GM18511 (cell line): ENCODE data around the gene CPXM2.
"Not testable (repeated sequence)": the region's sequence is repeated elsewhere in the genome, so short reads cannot be mapped to it uniquely, and the experiment has no call there.

ENCODE experiments used
- ATAC-seq: cut with Tn5 transposase; IDR thresholded peaks from one replicate; pipeline ENCODE4 v1.9.1; 2021; ENCODE audit warnings: mild to moderate bottlenecking, moderate library complexity; ENCODE audit not compliant: unreplicated experiment

The CPXM2 gene

DNA sequence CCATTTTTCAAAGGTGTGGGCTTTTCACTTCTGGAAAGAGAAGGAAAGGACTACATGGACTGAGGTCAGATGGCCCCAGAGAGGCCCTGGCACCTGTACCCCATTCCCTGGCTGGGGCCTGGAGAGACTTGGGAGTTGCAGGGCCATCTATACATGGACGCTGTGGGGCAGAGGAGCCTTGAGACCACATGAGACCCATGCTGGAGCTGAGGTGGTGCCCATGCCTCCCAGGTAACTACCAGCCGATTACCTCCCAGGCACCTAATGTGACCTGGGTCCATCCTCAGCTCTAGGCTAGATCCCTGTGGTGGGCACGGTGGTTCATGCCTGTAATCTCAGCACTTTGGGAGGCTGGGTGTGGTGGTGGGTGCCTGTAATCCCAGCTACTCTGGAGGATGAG is 144.2 kb downstream of the CPXM2 start:
- ATAC-seq, result no peak

DNA sequence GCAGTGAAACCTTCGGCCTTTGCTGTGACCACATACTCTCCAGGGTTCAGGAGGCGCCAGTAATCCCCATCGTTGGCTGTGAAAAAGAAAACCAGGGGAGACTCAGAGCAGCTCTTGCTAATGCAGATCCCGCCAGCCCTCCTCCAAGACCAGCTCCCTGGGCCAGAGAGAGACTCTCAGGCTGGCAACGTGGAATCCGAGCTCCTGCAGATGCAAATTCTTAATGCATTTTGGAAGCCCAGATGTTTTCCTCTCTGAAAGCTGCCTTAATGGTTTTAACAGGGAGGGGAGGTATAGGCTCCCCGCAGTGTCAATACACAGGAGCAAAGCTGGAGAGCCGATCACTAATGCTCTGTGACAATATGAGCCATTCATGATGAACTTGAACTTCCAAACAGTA is 144.7 kb downstream of the CPXM2 start:
- no peak for ATAC-seq

DNA sequence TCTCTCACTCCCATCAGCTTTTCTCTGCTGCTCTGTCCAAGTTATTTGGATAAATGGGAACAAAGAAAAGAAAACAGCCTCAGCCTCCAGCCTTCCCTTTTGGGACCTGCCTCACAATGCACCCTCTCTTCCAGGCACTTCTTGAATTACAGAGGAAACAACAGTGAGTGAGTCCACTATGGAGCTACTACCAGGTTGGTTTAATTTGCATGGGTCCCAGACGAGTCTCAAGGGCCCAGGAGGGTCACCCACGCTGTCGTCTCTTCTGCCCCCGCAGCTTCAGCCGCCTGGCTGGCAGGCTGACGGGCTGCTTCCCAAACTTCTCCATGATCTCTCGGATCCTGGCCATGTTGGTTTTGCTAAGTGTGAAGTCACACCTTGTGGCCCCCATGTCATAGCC is 145.1 kb downstream of the CPXM2 start:
- no peak for ATAC-seq

DNA sequence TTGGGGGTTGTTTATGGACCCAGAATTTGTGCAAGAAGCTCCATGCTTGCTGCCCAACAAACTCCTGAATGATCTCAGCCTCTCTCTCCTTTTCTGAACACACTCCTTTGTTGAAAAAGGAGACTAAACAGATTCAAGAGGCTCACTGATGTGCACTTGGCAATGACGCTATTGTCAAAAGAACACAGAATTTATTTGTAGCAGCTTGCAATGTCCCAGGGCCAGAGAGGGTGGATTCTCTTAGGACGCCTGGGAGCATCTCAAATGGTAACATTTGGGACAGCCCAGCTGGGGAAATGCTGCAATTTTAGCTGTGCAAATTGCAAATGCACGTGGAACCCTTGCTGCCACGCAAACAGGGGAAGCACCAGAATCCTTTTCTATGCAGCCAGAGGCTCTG is 145.5 kb downstream of the CPXM2 start:
- no peak for ATAC-seq

DNA sequence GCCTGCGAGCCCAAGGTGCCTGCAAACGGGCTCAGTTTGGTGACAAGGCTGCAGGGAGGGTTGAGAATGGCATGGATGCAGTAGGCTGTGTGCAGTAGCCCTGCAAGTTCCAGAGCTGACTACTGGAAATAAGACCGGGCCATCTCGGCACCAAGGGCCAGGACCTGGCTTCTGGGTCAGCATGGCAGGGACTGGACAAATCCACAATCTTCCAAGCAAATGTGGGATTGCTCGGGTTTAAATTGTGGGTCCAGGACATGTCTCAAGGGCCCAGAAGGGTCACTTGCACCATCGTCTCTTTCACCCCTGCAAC is 147.4 kb downstream of the CPXM2 start:
- no peak for ATAC-seq

DNA sequence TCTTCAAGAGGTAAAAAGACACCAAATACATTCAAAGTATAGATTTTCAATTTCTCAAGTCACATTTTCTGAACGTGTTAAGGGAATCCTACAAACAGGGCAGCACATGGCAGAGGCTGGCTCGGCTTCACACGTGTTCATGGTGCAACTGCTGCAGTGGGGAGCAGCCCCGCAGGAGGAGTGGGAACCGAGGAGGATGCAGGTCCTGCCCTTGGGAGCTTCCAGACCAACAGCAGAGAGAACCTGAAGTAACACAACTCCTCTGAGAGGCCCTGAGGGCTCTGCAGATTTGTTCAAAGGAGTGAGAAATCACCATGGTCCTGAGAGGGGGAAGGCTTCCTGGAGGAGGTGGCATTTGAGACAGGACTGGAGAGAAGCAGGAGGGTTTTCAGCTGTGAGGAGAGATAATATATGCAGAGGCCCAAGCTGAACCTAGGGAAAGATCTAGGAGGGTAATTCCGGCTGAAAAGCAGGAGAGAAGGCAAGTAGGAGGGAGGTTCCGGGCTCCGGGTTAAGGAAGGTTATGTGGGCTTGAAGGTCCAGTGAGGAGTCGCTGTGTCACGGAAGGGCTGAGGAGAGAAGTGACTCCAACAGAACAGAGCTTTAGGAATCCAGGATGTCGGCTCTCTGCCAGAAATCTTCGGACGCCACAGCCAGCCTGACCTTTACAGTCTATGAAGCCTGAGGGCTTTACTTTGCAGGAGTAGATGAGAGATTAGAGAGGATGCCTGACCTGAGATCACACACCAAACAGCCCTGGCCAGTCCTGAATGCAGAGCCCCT is 148.0 kb downstream of the CPXM2 start:
- ATAC-seq, result no peak

DNA sequence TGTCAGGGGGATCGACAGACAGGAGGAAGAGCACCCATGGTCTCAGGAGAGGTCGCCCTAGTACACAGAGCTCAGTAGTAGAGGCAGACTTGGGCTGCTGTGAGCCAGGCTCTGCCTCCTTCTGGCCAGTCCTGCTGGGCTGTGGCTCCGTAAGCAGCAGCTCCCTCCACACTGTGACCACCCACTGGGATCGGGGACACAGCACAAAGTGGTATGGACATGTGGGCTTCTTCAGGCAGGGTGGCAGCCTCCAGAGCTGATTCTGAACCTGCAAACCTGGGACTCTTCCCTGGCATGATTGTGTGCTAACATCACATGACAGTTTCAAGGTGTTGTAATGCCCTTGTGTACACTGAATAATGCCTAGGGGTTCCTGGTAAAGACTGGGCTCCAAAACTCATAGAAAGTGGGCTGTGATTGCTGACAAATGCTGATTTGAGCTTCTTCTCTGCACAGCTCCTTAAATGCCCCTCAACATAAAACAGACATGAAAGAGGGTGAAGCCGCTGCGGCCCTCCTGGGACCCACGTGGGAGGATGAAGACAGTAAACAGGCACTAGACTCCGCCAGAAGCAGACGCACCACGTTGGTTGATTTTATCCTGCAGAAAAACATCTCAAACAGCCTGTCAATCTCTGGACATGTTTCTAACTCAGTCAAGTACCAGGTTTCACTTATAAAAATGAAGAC is 148.7 kb downstream of the CPXM2 start:
- no peak for ATAC-seq

DNA sequence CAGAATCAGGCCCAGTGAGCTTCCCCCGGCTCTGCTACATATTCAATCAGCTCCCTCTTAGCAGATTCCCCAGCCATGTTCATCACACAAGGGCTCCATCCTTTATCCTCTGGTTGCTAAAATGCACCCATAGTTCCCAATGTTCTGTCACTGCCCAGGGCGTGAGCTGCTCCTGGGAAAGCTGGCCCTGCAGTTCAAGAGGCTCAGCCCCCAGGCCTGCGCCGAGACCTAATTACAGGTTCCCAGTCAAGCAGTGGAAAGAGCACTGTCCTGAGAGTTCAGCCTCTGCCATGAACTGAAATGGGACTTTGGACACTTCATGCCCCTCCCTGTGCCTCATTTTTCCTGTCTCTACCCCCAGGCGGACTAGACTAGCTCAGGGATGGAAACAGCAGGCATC is 149.9 kb downstream of the CPXM2 start:
- ATAC-seq, result no peak

DNA sequence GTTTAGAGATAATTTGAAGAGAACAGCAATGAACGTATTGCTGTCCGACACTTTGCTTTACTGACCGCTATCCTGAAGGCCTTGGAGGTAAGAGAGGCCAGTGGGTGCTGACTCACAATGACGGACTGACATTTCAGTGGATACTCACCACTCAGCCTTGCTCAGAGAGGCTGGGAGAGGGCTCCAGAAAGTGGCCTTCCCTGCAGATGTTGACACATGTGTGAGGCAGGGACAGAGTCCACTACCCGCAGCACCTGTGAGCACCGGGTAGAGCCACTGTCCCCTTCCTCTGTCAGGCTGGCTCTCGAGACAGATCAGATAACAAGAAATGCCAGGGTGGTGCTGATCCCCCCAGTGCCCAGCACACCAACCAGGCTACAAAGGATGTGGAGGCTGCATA is 150.5 kb downstream of the CPXM2 start:
- no peak for ATAC-seq

DNA sequence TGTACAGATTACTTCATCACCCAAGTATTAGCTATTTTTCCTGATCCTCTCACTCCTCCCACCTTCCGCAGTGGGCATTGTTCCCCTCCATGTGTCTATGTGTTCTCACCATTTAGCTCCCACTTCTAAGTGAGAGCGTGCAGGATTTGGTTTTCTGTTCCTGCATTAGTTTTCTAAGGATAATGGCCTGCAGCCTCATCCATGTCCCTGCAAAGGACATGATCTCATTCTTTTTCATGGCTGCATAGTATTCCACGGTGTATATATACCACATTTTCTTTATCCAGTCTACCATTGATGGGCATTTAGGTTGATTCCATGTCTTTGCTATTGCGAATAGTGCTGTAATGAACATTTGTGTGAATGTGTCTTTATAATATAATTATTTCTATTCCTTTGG is 154.7 kb downstream of the CPXM2 start:
- not testable (repeated sequence) for ATAC-seq

DNA sequence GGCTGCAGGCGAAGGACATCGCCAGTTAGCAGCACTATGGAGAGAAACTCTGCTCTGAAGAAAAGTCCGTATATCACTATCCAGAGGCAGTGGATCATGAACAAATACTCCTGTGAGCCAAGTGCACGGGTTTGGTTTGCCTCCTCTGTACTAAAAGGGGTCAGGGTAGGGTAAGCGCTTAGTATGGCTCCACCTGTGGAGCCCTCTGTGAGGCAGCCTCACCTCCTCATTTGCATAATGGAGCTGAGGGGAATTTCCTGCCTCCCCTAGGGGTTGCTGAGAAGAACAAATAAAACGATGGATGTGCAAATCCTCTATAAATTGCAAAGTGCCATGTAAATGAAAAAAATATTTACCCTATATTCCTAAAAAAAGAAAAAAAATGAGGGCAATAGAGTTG is 162.1 kb downstream of the CPXM2 start:
- no peak for ATAC-seq

DNA sequence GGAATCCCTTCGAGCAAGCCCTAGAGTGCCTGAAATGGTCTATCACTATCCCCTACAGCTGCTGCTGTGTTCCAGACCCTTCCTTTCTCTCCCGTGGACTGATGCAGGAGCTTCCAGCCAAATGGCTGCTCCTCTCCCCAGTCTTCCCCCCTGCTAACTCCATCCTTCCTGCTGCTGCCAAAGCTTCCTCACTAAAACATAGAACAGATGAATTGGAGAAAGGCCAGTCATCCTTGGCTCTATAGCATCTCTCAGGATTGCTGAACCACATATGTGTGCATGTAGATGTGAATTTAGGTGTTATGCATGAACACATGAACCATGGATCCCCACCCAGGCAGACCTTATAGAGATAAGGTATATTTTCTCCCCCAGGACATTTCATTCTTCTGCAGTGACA is 164.8 kb downstream of the CPXM2 start:
- ATAC-seq, result no peak

DNA sequence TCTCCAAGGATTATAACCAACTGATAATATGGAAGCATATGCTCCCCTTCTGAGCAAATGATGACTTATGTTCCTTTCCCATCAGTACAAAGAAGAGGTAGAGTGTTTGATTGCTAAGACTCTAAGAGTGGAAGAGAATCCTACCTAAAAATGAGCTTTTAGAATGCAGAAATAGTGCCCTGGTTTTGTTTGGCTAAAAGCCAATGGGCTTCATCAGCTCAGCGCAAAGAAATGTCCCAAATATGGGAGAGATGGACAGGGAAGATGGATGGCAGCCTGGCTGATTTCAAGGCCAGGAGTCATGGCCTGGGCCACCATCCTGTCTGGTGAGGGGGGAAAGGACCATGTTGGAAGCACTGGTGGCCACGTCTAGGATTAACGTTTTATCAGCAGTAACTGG is 165.2 kb downstream of the CPXM2 start:
- ATAC-seq, result no peak

DNA sequence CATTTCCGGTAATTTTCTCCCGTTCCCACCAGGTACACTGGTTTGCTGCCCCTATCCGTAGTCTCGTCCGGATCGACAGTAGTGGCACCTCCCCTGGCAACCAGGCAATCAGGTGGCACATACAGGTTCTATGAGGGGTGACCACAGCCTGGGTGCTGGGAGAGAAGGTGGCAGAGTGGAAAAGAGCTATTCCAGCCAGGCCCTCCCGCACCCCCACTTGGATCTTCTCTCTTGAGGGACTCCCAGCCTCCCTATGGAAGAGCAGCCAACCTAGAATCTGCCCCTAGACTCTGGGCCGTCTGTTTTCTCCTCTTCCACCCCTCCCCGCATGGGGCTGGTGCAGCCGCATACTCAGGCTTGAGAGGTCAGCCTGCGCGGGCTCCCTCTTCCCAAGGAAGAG is 166.9 kb downstream of the CPXM2 start:
- no peak for ATAC-seq

DNA sequence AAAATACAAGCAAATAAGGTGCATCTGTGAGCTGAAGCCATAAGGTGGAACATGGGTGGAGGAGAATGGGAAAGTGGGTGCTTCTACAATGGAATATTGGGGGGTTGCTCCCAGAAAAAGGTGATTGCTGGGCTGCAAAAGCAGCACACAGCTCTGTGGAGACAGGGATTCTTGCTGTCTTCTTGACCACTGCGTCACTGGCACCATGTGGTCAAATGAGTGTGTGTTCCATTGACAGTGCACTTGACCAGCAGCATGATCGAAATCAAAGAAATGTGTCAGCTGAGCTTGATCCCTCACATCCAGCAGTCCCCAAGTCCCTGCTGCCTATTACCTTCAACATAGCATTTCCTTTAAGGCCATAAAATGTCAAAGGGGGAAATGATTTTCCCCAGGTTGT is 169.3 kb downstream of the CPXM2 start:
- ATAC-seq, result no peak

DNA sequence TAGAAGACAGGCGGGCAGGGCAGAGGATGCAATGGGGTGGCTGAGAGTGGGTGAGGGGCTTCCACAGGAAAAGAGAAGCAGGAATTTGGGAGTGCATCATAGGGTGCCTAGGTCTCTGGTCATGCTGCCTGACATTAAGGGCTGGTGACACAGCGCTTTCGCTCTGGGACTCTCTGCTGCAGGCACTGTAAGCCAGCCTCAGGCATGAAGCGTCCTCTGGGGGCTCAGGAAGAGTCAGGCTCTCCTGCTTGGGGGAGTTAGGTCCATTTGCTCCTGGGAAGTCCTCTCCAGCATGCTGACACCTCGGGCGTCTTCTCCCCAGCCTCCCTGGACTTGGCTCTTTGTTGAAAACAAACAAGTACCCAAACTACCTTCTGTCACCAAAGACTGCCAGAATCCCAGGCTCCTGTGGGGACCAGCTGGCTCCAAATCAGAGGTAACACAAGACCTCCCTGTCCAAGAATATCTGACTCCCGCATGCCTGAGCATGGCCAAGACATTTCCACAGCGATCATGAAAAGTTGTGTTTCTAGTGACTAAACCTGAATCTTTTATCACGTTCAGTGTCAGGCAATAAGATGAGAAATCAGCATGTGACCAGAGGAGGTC is 170.1 kb downstream of the CPXM2 start:
- ATAC-seq, result no peak

DNA sequence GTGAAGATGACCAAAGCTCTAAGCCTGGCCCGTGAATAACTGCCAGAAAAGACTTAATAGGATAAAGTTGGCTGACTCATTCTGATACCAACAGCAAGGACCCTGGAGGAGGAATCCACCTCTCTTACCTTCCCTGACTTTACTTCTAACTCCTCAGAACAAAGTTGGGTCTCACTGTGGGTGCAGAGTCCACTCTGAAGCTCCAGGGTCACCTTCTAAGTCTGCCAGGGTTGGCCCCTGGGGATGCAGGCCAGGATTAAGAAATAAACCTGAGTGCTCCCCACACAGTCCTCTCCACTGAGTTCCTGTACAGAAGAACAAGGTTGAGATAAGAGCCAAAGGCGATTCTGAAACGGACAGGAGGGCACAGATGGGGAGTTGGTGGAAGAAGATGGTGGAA is 171.1 kb downstream of the CPXM2 start:
- ATAC-seq, result no peak

DNA sequence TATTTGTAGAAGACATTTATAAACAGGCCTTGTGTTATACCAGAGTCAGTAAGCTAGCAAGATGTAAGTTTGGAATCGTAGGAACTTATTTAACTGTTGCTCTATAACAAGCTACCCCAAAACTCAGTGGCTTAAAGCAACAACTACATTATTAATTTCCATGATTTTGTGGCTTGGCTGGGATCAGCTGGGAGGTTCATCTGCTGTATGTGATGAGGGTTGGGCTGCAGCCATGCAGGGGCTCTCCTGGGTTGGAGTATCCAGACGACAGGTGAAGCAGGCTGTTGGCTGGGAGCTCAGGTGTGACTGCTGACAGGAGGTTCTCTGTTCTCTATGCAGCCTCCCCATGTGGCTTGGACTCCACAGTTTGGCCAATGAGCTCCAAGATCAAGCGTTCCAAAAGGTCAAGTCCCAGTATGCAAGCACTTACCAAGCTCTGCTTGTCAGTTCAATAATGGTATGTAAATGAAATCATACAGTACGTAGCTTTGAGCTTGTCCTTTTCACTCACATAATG is 173.0 kb downstream of the CPXM2 start:
- no peak for ATAC-seq

DNA sequence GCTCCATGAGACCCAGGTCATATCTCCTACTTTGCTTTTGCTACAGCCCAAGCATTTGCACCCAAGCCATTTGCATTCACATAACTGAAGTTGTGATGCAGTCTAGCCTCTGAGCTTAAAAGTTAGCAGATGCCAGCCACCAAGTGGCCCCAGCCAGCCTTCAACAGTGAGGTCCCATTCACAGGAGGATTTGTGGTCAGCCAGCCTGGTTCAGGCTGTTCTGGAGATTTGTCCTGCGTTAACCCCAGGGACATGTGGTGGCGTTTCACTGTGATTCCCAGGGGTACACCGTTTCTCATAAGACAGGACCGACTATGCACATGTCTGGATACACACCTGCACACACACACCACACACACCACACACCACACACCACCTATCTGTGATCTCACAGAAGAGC is 174.3 kb downstream of the CPXM2 start:
- ATAC-seq, result no peak

DNA sequence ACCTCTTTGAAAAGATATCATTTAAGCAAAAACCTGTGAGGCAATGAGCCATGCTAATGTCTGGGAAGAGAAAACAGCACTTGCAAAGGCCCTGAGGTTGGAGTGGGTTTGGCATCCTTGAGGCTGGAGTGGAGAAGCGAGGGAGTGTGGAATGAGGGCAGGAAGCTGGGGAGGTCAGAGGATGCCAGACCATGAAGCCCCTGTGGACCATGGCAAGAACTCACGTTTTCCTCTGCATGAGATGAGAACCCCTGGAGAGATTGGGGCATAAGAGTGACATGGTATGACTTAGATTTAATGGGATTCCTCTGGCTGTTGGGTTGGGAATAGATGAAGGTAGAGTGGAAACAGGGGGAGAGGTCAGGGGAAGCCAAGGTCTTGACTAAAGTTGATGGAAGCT is 176.1 kb downstream of the CPXM2 start:
- no peak for ATAC-seq

DNA sequence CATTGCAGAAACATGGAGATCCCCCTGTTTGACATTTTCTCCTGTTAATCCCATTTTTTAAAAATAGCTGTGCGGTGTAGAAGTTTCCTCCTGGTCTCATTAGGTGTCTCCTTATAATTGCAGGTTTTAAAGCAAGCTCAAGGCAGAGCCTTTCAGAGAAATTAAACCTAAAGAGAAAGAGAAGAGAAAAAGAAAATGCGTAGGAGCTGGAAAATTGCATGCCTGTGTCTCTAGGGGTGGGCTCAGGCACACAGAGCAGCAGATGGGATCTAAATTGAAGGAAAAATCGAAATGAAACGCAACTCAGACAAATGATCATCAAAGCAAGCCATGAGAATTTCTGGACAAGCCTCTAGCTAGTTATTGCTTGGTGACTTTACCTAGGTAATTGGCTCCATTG is 185.4 kb downstream of the CPXM2 start:
- ATAC-seq, result no peak

DNA sequence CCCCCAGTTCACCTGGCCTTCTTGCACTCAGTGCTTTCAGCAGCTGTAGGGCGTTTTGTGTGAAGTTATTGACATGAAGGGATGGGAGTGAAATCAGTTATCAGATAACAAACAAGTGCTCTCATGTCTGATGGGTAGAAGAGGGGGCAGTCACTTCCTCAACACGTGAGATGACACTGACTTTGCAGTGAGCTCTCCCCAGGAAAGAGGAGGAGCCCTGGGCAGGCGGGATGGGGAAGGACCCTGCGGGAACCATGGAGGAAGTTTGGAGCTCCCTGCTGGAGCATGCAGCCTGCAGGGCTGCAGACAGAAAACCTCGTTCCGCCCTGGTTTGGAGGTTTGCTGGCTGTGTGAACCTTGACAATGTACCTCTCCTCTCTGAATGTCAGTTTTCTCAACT is 186.8 kb downstream of the CPXM2 start:
- ATAC-seq, result no peak
